Cardiac septum (tissue), 1 donor: ENCODE data around the gene COL26A1. TPM values are rescaled to one million over a fixed set of nuclear protein-coding genes. Genes with fewer than 3 reads are reported as not detected.
"Not testable (repeated sequence)": the region's sequence is repeated elsewhere in the genome, so short reads cannot be mapped to it uniquely, and the experiment has no call there.

Experiments used
- DNase-seq: peaks from one replicate; pipeline ENCODE4 v3.0.0-alpha.2; 2020; ENCODE audit warnings: low spot score
- intact Hi-C: fragments of 100-400 bp; cut with DNase I; formaldehyde crosslinking; loops from one replicate; pipeline ENCODE4 v1.14.0; 2022
- total RNA-seq: library from RNA; stranded (reverse); fragmentation: NEBNext Ultra II Directional; extraction: Animal tissue kit (Norgen Biotek cat#: 25700); gene quantifications from one replicate; pipeline ENCODE4 v1.2.1, GENCODE V29; 2021
- donor health status: DM: no; HTN: no; CAD: no.

The COL26A1 gene
- total RNA-seq, 1 donor from 2014 or later = not detected

DNA sequence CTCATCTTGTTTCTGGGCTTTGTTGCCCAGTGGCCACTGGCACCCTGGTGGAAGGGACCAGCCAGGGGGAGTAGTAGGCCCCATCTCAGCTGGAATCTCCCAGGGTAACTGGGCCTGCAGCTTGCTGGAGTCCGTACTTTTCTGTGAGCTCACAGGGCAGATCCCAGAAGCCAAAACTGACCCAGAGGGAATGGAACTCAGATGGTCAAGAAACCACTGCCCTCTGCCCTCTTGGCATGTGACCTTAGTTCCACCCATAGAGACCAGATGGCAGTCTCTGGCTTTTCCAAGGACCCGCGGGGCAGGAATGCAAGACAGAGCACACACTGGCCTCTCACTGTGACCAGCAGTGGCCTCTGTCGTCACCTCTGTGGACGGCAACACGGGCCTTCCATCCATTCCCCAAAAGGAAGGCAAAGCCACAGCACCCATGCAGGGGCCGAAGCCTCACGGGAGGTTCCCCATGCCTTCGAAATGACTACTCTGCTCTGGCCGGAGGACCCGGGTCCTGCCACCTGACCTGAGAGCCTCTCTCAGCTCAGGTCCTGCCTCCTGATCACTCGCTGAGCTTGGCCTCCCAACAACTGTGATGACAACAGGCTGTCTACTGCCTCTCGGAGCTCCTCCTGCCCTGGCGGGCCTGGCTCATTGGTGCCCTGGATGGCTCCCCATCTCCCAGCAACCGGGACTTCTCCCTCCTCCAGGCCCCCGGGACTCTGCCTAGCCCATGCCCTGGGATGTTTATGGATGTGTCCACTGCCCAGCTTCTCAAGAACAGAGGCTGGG, 236.5 kb downstream of the COL26A1 start:
- intact Hi-C loops = no loop called here
- DNase-seq = no peak

GRCh38 chr7:101599787-101600186, 237.1 kb downstream of the COL26A1 start:
- intact Hi-C loops = loop anchor here (5.0 to 10.0 kb wide), 2 partner anchors 645 to 673 kb away; no protein-coding TSS in a partner anchor
- no peak for DNase-seq

GRCh38 chr7:101602082-101602481, 239.4 kb downstream of the COL26A1 start:
- DNase-seq = no peak
- intact Hi-C loops = loop anchor here (1.0 to 10.0 kb wide), 3 partner anchors 212 to 670 kb away; no protein-coding TSS in a partner anchor

GRCh38 chr7:101602484-101603241, 240.0 kb downstream of the COL26A1 start:
- intact Hi-C loops = loop anchor here (1.0 to 10.0 kb wide), 3 partner anchors 212 to 670 kb away; no protein-coding TSS in a partner anchor
- peak; percentile 88 for DNase-seq

- intact Hi-C loops = loop anchor here (5.0 to 10.0 kb wide), 2 partner anchors 640 to 668 kb away; no protein-coding TSS in a partner anchor
- no peak for DNase-seq
These were observed 241.8 kb downstream of the COL26A1 start for GRCh38 chr7:101604331-101604933.

GRCh38 chr7:101604934-101605332, 242.3 kb downstream of the COL26A1 start:
- intact Hi-C loops = loop anchor here (5.0 to 10.0 kb wide), 2 partner anchors 640 to 667 kb away; no protein-coding TSS in a partner anchor
- DNase-seq = not testable (repeated sequence)

- DNase-seq = no peak
- intact Hi-C loops = loop anchor here (10.0 kb wide), 1 partner anchor 639 kb away; no protein-coding TSS in a partner anchor
These were observed 243.2 kb downstream of the COL26A1 start for GRCh38 chr7:101605611-101606497.

GRCh38 chr7:101606498-101606923, 243.8 kb downstream of the COL26A1 start:
- no peak for DNase-seq
- intact Hi-C loops = loop anchor here (10.0 kb wide), 1 partner anchor 638 kb away; no protein-coding TSS in a partner anchor

Other genes with a start within 250 kb of the COL26A1 start
- gene SERPINE1, start 235.8 kb upstream of the COL26A1 start, total RNA-seq = 27.2 TPM
- gene AP1S1, start 208.4 kb upstream of the COL26A1 start, total RNA-seq = 12.1 TPM
- gene VGF, start 197.3 kb upstream of the COL26A1 start, total RNA-seq = 0.08 TPM
- not detected for gene NAT16, start 182.6 kb upstream of the COL26A1 start, total RNA-seq
- not detected for gene MOGAT3, start 161.8 kb upstream of the COL26A1 start, total RNA-seq
- gene PLOD3, start 145.3 kb upstream of the COL26A1 start, total RNA-seq = 43.9 TPM
- 50.1 TPM for gene ZNHIT1, start 144.7 kb upstream of the COL26A1 start, total RNA-seq
- gene CLDN15, start 125.1 kb upstream of the COL26A1 start, total RNA-seq = 2.6 TPM
- 284 TPM for gene FIS1, start 117.8 kb upstream of the COL26A1 start, total RNA-seq
- gene IFT22, start 41.1 kb upstream of the COL26A1 start, total RNA-seq = 24.7 TPM